Measurements from ENCODE around the gene FLRT1.

The FLRT1 gene

GRCh38 chr11:64074239-64074638 lies 38.5 kb downstream of the FLRT1 start:
- WGBS (ENCODE audit: insufficient coverage, insufficient read length): no CpG with 5 or more reads among the region's 10 CpGs

GRCh38 chr11:64076758-64077157 lies 41.0 kb downstream of the FLRT1 start:
- Histone ChIP-seq H3K36me3 (ENCODE audit: control insufficient read depth, insufficient read depth, low read length) (no peaks in the 10 kb centered on the region), H3K27ac (ENCODE audit: low read length) (no peak overlapping the region), H3K9me3 (ENCODE audit: control insufficient read depth, insufficient read depth, low read length) (no peaks in the 10 kb centered on the region), H3K27me3 (ENCODE audit: control insufficient read depth, insufficient read depth, low read length) (peaks cover 9% of the 10 kb centered on the region; the same call in 1 of the 2 replicates), H3K4me3 (ENCODE audit: low read length) (no peak overlapping the region), H3K4me1 (ENCODE audit: control insufficient read depth, insufficient read depth, low read length) (no peaks in the 10 kb centered on the region)
- DNase-seq (ENCODE audit: low read depth, low spot score): no peak
- WGBS (ENCODE audit: insufficient coverage, insufficient read length): no CpG with 5 or more reads among the region's 8 CpGs

More at GRCh38 chr11:64074239-64074638, 38.5 kb downstream of the FLRT1 start:
- no peak for DNase-seq (ENCODE audit: low read depth, low spot score)
- Histone ChIP-seq H3K9me3 (ENCODE audit: control insufficient read depth, insufficient read depth, low read length) (no peaks in the 10 kb centered on the region), H3K27ac (ENCODE audit: low read length) (no peak overlapping the region), H3K36me3 (ENCODE audit: control insufficient read depth, insufficient read depth, low read length) (no peaks in the 10 kb centered on the region), H3K27me3 (ENCODE audit: control insufficient read depth, insufficient read depth, low read length) (peaks cover 6% of the 10 kb centered on the region; the same call in 1 of the 2 replicates), H3K4me3 (ENCODE audit: low read length) (no peak overlapping the region), H3K4me1 (ENCODE audit: control insufficient read depth, insufficient read depth, low read length) (no peaks in the 10 kb centered on the region; the same call in 1 of the 2 replicates)

- Histone ChIP-seq H3K27ac (ENCODE audit: low read length) (no peak overlapping the region), H3K9me3 (ENCODE audit: control insufficient read depth, insufficient read depth, low read length) (no peaks in the 10 kb centered on the region), H3K27me3 (ENCODE audit: control insufficient read depth, insufficient read depth, low read length) (peaks cover 9% of the 10 kb centered on the region; the same call in 1 of the 2 replicates), H3K4me1 (ENCODE audit: control insufficient read depth, insufficient read depth, low read length) (no peaks in the 10 kb centered on the region), H3K4me3 (ENCODE audit: low read length) (no peak overlapping the region), H3K36me3 (ENCODE audit: control insufficient read depth, insufficient read depth, low read length) (no peaks in the 10 kb centered on the region)
- DNase-seq (ENCODE audit: low read depth, low spot score): no peak
- no CpG with 5 or more reads among the region's 12 CpGs for WGBS (ENCODE audit: insufficient coverage, insufficient read length)
These were observed 41.9 kb downstream of the FLRT1 start for GRCh38 chr11:64077607-64078006.

GRCh38 chr11:64078284-64078683 lies 42.6 kb downstream of the FLRT1 start:
- Histone ChIP-seq H3K36me3 (ENCODE audit: control insufficient read depth, insufficient read depth, low read length) (no peaks in the 10 kb centered on the region), H3K27ac (ENCODE audit: low read length) (no peak overlapping the region), H3K4me1 (ENCODE audit: control insufficient read depth, insufficient read depth, low read length) (no peaks in the 10 kb centered on the region), H3K4me3 (ENCODE audit: low read length) (no peak overlapping the region), H3K9me3 (ENCODE audit: control insufficient read depth, insufficient read depth, low read length) (no peaks in the 10 kb centered on the region), H3K27me3 (ENCODE audit: control insufficient read depth, insufficient read depth, low read length) (peaks cover 9% of the 10 kb centered on the region; the same call in 1 of the 2 replicates)
- DNase-seq (ENCODE audit: low read depth, low spot score): no peak
- WGBS (ENCODE audit: insufficient coverage, insufficient read length): no CpG with 5 or more reads among the region's 11 CpGs

GRCh38 chr11:64078905-64079304 lies 43.2 kb downstream of the FLRT1 start:
- Histone ChIP-seq H3K4me1 (ENCODE audit: control insufficient read depth, insufficient read depth, low read length) (no peaks in the 10 kb centered on the region), H3K27me3 (ENCODE audit: control insufficient read depth, insufficient read depth, low read length) (peaks cover 9% of the 10 kb centered on the region; the same call in 1 of the 2 replicates), H3K9me3 (ENCODE audit: control insufficient read depth, insufficient read depth, low read length) (no peaks in the 10 kb centered on the region), H3K27ac (ENCODE audit: low read length) (no peak overlapping the region), H3K36me3 (ENCODE audit: control insufficient read depth, insufficient read depth, low read length) (no peaks in the 10 kb centered on the region), H3K4me3 (ENCODE audit: low read length) (no peak overlapping the region)
- DNase-seq (ENCODE audit: low read depth, low spot score): no peak
- WGBS (ENCODE audit: insufficient coverage, insufficient read length): no CpG with 5 or more reads among the region's 13 CpGs

GRCh38 chr11:64080390-64080789 lies 44.7 kb downstream of the FLRT1 start:
- Histone ChIP-seq H3K27ac (ENCODE audit: low read length) (no peak overlapping the region), H3K36me3 (ENCODE audit: control insufficient read depth, insufficient read depth, low read length) (no peaks in the 10 kb centered on the region), H3K9me3 (ENCODE audit: control insufficient read depth, insufficient read depth, low read length) (no peaks in the 10 kb centered on the region), H3K4me3 (ENCODE audit: low read length) (no peak overlapping the region), H3K27me3 (ENCODE audit: control insufficient read depth, insufficient read depth, low read length) (peaks cover 5% of the 10 kb centered on the region; the same call in 1 of the 2 replicates), H3K4me1 (ENCODE audit: control insufficient read depth, insufficient read depth, low read length) (no peaks in the 10 kb centered on the region)
- WGBS (ENCODE audit: insufficient coverage, insufficient read length): no CpG with 5 or more reads among the region's 10 CpGs
- no peak for DNase-seq (ENCODE audit: low read depth, low spot score)

- Histone ChIP-seq H3K27ac (ENCODE audit: low read length) (no peak overlapping the region), H3K27me3 (ENCODE audit: control insufficient read depth, insufficient read depth, low read length) (peaks cover 3% of the 10 kb centered on the region; the same call in 1 of the 2 replicates), H3K4me1 (ENCODE audit: control insufficient read depth, insufficient read depth, low read length) (no peaks in the 10 kb centered on the region), H3K9me3 (ENCODE audit: control insufficient read depth, insufficient read depth, low read length) (no peaks in the 10 kb centered on the region), H3K4me3 (ENCODE audit: low read length) (no peak overlapping the region), H3K36me3 (ENCODE audit: control insufficient read depth, insufficient read depth, low read length) (no peaks in the 10 kb centered on the region)
- no CpG with 5 or more reads among the region's 27 CpGs for WGBS (ENCODE audit: insufficient coverage, insufficient read length)
- DNase-seq (ENCODE audit: low read depth, low spot score): no peak
These were observed 46.2 kb downstream of the FLRT1 start for GRCh38 chr11:64081745-64082442.

GRCh38 chr11:64083398-64084080 lies 47.8 kb downstream of the FLRT1 start:
- no peaks in the 10 kb centered on the region for H3K36me3 ChIP-seq (ENCODE audit: control insufficient read depth, insufficient read depth, low read length)
- H3K4me1 ChIP-seq (ENCODE audit: control insufficient read depth, insufficient read depth, low read length): no peaks in the 10 kb centered on the region
- no peak for DNase-seq (ENCODE audit: low read depth, low spot score)
- H3K4me3 ChIP-seq (ENCODE audit: low read length): no peak overlapping the region
- H3K27me3 ChIP-seq (ENCODE audit: control insufficient read depth, insufficient read depth, low read length): peaks cover 3% of the 10 kb centered on the region; the same call in 1 of the 2 replicates
- no CpG with 5 or more reads among the region's 28 CpGs for WGBS (ENCODE audit: insufficient coverage, insufficient read length)
- no peak overlapping the region for H3K27ac ChIP-seq (ENCODE audit: low read length)
- no peaks in the 10 kb centered on the region for H3K9me3 ChIP-seq (ENCODE audit: control insufficient read depth, insufficient read depth, low read length)

- no peak overlapping the region for H3K4me3 ChIP-seq (ENCODE audit: low read length)
- DNase-seq (ENCODE audit: low read depth, low spot score): no peak
- no peaks in the 10 kb centered on the region for H3K36me3 ChIP-seq (ENCODE audit: control insufficient read depth, insufficient read depth, low read length)
- no peak overlapping the region for H3K27ac ChIP-seq (ENCODE audit: low read length)
- no CpG with 5 or more reads among the region's 26 CpGs for WGBS (ENCODE audit: insufficient coverage, insufficient read length)
- no peaks in the 10 kb centered on the region for H3K9me3 ChIP-seq (ENCODE audit: control insufficient read depth, insufficient read depth, low read length)
- H3K27me3 ChIP-seq (ENCODE audit: control insufficient read depth, insufficient read depth, low read length): peaks cover 3% of the 10 kb centered on the region; the same call in 1 of the 2 replicates
- H3K4me1 ChIP-seq (ENCODE audit: control insufficient read depth, insufficient read depth, low read length): no peaks in the 10 kb centered on the region
These were observed 48.6 kb downstream of the FLRT1 start for GRCh38 chr11:64084146-64084950.

All from iPS DF 6.9 (cell line).